Measurements from ENCODE around the gene JUP. TPM values are rescaled to one million over a fixed set of nuclear protein-coding genes. Genes with fewer than 3 reads are reported as not detected.

The JUP gene
- total RNA-seq, 2 donors from 2014 or later = 146 to 266 TPM

- Histone ChIP-seq H3K27ac (no peak overlapping the region), H3K4me1 (replicated peaks) (no peaks in the 10 kb centered on the region), H3K9me3 (no peaks in the 10 kb centered on the region), H3K36me3 (no peaks in the 10 kb centered on the region), H3K4me3 (no peak overlapping the region), H3K27me3 (replicated peaks; ENCODE audit: insufficient read depth) (no peaks in the 10 kb centered on the region)
- no peak for DNase-seq (ENCODE audit: low spot score)
- 94% methylated on average over 16 of the region's 20 CpGs for WGBS
- intact Hi-C loops (cut with DNase I) = no loop called here
- TF ChIP-seq CTCF (IDR thresholded peaks at IDR 0.05) = no peak
Observed at GRCh38 chr17:41818024-41818423, 31.5 kb upstream of the JUP start.

GRCh38 chr17:41816637-41817320 lies 30.3 kb upstream of the JUP start:
- no peaks in the 10 kb centered on the region for H3K4me1 ChIP-seq (replicated peaks)
- intact Hi-C loops (cut with DNase I) = no loop called here
- WGBS = 94% methylated on average over 23 of the region's 23 CpGs

GRCh38 chr17:41814195-41814594 lies 27.7 kb upstream of the JUP start:
- no peak overlapping the region for H3K4me3 ChIP-seq
- H3K4me1 ChIP-seq (replicated peaks) = peaks cover 8% of the 10 kb centered on the region
- no peak for DNase-seq (ENCODE audit: low spot score)
- no peak overlapping the region for H3K27ac ChIP-seq
- H3K27me3 ChIP-seq (replicated peaks; ENCODE audit: insufficient read depth) = no peaks in the 10 kb centered on the region
- intact Hi-C loops (cut with DNase I) = no loop called here
- TF ChIP-seq POLR2AphosphoS5 (IDR thresholded peaks at IDR 0.05) (no peak), POLR2A (IDR thresholded peaks at IDR 0.05) (no peak), CTCF (IDR thresholded peaks at IDR 0.05) (no peak)
- H3K36me3 ChIP-seq = no peaks in the 10 kb centered on the region
- H3K9me3 ChIP-seq = no peaks in the 10 kb centered on the region
- WGBS = 54% methylated on average over 1 of the region's 1 CpG

More at GRCh38 chr17:41816637-41817320, 30.3 kb upstream of the JUP start:
- no peak for TF ChIP-seq CTCF (IDR thresholded peaks at IDR 0.05)
- TF ChIP-seq POLR2AphosphoS5 (IDR thresholded peaks at IDR 0.05) = no peak
- TF ChIP-seq POLR2A (IDR thresholded peaks at IDR 0.05) = no peak
- H3K27me3 ChIP-seq (replicated peaks; ENCODE audit: insufficient read depth) = no peaks in the 10 kb centered on the region
- H3K4me3 ChIP-seq = no peak overlapping the region
- no peaks in the 10 kb centered on the region for H3K9me3 ChIP-seq
- no peaks in the 10 kb centered on the region for H3K36me3 ChIP-seq
- H3K27ac ChIP-seq = no peak overlapping the region
- DNase-seq (ENCODE audit: low spot score) = no peak

GRCh38 chr17:41813699-41814124 lies 27.2 kb upstream of the JUP start:
- WGBS = 58% methylated on average over 9 of the region's 9 CpGs

More at GRCh38 chr17:41813699-41814124, 27.2 kb upstream of the JUP start:
- intact Hi-C loops (cut with DNase I) = no loop called here
- no peak for TF ChIP-seq POLR2AphosphoS5 (IDR thresholded peaks at IDR 0.05)
- no peak for TF ChIP-seq CTCF (IDR thresholded peaks at IDR 0.05)
- no peak for TF ChIP-seq POLR2A (IDR thresholded peaks at IDR 0.05)
- Histone ChIP-seq H3K36me3 (no peaks in the 10 kb centered on the region), H3K4me3 (peak overlapping the region in 1 of 2 donors; percentile 60), H3K27me3 (replicated peaks; ENCODE audit: insufficient read depth) (no peaks in the 10 kb centered on the region), H3K4me1 (replicated peaks) (peaks cover 8% of the 10 kb centered on the region), H3K27ac (peak overlapping the region in 1 of 2 donors; percentile 79), H3K9me3 (no peaks in the 10 kb centered on the region)
- no peak for DNase-seq (ENCODE audit: low spot score)
